Stimulated activated CD4-positive, alpha-beta T cell treated with anti-CD3 and anti-CD28 coated beads, Interleukin-12 subunit alpha, Interleukin-12 subunit beta, amount 100 ng/mL, for 24 hours (primary cell): ENCODE results near the gene PGAP6.
"Not testable (repeated sequence)": the region's sequence is repeated elsewhere in the genome, so short reads cannot be mapped to it uniquely, and the experiment has no call there.

Experiments used
- DNase-seq, 2 experiments: peaks; one replicate each; pipeline ENCODE4 v3.0.0-alpha.2; 2020; ENCODE audit warnings: low read depth in 2 of 2

PGAP6 gene

DNA sequence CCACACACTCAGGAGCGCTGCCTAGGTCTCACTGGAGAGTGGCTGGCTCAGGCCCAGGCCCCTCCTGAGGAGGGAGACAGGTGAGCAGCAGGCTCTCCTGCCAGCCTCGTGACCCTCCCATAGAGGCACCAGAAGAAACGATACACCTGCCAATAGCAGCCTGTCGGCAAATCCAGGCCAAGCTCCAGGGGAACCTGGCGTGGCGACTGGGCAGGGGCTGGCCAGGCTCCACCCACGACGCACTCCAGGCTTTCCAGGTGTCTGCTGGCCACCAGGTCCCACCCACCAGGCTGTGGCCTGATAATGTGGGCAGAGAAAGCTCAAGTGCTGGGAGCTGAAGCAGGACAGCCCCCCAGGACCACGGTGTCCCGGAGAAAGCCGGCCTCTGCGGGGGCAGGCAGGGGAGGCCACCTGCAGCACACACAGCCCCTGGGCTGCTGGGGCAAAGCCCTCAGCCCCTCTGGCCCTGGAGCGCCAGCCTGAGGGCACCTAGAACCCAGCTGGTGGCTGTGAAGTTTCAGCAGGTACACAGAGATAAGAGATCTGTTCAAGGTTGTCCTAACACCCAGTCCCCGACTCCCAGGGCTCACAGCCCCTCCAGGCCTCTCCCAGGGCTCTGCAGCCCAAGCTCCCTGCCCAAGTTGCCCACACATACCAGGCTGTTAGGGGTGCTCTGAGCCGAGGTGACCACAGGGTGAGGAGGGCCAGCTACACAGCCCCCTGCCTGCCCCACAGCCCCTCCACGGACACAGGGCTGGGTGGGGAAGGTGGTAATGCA is 2.4 kb downstream of the PGAP6 start:
- no peak for DNase-seq

DNA sequence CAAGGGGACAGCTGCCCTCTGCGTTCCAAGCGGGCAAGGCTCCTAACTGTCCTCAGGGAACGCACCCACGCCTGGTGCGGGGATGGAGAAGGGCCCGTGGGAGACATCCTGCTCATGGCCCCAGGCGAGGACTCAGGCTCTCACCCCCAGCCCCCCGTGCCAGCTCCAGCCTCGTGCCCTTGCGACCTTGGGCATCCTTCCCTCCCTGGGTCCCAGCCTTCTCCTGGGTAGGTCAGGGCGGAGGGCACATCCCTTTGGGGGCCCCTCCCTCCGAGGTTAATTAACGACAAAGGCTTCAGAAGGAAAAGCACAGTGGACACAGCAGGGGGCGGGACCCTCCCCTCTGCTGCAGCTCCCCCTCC is 3.0 kb downstream of the PGAP6 start:
- DNase-seq, result no peak

DNA sequence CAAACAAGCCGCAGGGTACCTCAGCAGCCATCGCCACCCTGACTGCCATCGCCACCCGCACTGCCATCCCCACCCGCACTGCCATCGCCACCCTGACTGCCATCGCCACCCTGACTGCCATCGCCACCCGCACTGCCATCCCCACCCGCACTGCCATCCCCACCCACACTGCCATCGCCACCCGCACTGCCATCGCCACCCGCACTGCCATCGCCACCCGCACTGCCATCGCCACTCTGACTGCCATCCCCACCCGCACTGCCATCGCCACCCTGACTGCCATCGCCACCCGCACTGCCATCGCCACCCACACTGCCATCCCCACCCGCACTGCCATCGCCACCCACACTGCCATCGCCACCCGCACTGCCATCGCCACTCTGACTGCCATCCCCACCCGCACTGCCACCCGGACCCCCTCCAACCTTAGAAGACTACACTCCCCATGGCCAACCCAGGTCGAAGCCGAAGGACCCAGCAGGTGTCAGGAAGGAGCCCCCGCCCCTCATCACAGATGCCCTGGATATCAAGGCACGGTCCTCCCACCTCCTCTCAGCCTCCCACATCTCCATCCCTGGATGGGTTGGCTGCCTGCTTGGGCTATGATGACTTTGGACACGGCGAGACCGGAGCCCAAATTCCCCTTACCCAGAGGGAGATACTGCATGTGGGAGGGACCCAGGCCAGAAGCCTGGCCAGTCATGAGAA is 3.5 kb downstream of the PGAP6 start:
- DNase-seq, result not testable (repeated sequence)

DNA sequence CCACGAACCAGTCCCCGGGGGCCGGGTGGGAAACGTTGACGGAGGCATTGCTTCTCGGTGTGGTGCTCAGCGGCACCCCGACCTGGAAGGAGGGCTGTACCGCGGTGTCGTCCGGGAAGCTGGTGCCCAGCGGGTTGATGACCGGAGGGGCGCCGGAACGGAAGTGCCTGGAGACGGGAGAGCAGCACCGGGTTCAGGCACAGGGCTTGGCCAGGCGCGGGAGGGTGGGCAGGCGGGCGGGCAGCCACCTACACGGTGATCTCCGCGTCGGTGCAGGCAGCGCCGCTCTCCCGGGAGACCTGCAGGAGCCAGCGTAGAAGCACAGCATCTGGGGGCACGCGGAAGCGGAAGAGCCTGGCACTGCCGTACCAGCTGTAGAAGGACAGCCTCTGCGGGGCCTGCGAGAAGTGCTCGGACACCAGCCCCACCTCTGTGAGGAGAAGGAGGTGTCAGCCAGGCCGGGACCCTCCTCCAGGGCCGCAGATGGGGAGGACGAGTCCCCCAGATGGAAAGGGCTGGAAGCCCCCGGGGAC is 4.3 kb downstream of the PGAP6 start:
- DNase-seq, result no peak

DNA sequence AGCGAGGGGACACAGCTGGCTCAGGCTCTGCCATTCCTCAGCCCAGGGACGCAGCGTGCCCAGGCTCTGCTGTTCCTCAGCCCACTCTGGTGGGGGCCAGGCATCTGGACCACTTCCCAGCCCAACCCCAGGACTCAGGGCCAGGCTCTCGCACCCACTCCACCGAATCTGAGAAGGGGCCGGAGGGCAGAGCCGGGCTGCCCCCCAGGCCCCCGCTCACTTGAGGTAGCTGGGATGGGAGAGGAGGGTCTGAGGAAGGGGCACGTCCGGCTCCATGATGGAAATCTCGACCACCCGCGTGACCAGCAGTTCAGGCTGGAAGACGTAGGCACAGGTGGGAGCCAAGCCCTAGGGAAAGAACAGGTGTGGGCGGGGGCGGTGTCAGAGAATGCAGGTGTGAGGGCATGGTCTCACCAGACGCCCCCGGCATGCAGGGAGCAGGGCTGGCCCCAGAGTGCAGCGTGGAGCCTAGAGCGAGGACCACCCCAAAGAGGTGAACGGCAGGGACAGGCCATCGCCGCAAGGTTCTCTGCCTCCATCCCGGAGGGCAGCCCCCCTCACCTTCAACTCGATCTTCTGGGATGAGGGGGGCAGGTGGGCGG is 4.9 kb downstream of the PGAP6 start:
- DNase-seq, result no peak

DNA sequence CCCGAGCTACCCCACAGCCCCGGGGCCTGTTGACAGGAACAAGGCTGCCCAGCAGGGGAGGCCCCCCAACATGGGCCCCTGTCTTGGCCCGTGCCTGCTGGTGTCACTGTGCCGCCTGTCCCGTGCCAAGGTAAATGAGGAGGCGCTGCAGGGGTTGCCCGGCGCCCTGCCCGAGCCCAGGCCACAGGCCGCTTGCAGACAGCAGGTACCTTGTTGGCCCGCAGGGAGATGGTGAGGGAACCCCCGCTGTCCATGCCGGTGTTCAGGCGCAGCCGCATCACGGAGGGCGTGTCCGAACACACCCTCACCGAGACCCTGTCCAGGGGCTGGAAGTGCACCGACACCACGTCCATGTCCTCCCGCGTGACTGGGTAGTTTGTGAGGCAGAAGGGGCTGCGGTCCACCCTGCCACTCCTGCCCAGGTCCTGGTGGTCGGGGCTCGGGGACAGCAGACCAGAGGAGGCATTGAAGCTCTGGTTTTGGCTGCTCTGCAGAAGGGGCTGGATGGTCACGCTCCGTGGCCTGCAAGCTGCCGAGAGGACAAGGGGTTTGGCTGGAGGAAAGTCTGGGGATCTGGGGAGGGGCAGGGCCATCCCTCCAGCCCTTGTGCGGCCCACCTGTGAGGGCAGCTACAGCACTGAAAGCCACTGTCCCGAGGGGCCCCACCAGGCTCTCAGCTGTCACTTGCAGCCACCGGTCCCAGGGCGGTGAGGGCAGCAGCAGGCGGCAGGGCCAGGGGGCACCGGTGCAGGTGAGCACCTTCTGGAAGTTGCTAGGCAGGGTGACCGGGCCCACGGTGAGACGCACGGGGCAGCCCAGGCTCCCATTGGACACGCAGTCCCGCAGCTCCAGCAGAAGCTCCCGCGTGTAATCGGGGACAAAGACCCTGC is 5.6 kb downstream of the PGAP6 start:
- no peak for DNase-seq

DNA sequence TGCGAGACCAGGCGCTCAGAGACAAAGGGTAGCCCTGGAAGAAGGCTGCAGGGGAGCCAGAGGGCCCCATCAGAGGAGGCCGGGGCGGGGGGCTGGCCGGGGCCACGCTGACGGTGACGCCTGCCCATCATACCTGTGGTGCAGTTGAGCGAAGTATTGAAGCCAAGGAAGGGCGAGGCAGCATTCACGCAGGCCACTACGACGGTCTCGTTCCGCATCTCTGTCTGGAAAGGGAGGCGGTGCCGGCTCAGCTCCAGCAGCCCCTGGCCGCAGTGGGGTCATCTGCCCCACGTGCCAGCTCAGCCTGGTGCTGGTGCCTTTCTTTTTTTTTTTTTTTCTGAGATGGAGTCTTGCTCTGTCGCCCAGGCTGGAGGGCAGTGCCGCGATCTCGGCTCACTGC is 6.6 kb downstream of the PGAP6 start:
- no peak for DNase-seq

DNA sequence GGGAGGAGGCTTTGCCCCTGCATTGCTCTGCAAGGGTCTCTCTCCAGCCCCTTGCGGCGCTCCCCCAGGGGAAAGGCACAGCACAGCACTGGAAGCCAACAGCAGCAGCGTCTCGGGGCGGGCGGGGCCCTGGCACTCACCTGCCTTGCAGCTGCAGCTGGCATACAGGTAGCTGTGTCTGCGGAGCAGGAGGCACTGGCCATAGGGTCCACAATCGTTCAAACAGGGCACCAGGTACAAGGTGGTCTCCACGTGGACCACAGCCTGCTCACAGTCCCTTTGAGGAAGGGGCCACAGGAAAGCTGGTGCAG is 7.2 kb downstream of the PGAP6 start:
- DNase-seq, result no peak

DNA sequence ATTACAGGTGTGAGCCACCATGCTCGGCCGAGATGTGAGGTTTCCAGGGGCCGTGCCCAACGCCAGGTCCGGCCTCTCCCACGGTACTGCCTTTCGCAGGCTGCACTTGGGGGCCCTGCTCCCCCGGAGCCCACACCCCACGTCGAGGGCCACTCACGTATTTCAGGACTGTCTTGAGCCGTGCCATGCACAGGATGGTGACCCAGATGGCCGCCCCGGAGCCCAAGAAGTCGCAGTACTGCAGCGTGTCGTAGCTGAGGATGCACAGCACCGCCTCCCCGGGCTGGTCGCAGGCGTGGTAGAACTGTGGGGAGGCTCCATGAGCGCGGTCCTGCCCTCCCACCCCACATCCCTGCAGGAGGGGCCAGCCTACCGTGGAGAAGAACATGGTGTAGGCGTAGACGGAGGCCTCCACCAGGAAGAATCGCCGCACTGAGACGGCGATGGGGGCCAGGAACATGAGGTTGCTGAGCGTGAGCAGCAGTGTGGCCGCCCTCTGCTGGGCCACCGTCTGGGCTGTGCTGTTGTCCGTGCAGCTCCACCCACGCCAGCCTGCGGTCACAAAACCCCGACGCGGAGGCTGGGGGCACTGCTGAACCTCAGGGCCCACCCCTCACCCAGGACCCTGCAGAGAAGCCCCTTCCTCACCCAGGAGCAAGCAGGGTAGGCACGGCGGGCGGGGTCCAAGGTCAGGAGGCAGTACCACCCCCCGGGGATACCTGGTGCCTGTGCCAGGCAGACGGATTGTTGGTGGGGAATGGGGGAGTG is 7.7 kb downstream of the PGAP6 start:
- DNase-seq, result no peak

DNA sequence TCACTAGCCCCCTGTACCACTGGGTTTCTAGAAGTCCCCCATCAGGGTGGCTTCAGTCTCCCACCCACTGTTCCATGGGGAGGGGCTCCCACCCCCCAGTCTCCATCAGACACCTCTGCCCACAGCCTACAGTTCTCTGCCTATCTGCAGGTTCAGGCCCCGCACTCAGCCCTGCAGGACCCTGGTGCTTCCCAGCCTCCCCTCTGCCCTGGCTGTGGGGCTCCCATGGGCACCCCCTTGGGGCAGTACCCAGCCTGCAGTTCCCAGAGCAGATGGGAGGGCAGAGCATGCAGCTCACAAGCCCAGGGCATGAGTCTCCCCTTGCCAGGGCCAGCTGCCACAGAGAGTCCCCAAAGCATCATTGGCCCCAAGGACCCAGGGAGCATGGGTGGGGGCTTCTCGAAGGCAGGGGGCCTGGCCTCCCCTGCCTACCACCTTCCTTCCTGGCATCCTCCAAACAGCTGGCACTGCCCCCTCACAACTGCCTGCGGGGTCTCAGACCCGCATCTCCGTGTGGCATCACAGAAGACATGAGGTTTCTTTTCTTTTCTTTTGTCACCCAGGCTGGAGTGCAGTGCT is 8.7 kb downstream of the PGAP6 start:
- no peak for DNase-seq

DNA sequence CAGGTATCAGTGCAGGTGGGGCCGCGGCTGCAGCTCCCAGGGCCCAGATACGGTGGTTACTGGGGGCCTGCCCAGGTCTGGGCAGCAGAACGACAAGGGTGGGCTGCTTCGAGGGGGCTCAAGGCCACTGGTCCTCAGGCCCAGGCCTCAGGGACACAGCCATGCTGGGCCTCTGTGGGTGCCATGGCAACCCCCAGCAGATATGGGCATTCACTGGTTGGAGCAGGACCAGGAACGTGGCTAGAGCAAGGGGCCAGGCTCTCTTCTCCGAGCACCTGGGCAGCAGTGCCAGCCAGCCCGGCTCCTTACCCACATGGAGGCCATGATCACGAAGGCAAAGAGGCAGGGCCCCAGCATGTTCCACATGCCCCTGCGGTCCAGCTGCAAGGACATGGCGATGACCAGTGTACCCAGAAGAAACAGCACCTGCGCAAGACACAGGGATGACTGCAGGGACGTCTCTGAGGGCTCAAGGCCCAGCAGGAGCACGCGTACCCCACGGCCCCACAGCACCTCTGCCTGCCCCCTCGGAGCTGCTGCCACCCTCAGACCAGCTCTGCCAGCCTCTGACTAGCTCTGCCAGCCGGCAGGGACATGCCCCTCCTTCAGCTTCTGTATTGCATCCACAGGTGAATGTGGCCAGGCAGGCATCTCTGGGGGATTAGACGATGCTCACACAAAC is 9.3 kb downstream of the PGAP6 start:
- DNase-seq, result no peak

DNA sequence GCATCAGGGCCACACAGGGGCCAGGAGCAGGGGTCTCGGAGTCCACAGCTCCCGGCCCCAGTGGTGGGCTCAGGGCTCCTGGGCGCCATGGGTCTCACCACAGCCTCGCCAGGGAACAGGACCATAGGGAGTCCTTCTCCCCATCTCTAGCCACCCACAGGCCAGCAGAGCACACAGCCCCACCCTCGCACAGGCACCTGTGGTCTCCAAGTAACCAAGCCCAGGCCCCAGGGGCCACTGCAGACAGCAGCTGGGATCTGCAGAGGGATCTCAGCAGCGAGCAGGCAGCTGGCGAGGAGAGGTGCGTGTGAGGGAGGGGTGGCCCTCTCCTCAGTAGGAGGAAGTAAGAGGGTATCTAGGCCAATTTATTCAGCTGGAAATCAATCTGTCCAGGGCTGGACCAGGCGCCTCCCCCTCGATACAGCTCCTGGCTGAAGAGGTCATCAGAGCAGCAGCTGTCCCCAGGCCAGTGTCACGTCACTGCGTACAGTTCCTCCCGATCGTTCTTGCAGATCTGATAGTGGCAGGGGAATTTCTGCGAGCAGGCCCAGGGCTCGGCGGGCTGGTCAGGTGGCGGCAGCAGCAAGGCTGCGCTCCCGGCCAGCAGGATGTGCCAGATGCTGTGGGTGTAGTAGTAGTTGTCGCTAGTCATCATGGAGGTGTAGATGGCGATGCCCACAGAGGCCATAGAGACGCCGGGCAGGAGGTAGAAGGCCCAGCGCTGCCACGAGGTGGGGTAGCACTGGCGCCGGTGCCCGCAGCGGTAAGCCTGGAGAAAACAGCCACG is 10.1 kb downstream of the PGAP6 start:
- no peak for DNase-seq

DNA sequence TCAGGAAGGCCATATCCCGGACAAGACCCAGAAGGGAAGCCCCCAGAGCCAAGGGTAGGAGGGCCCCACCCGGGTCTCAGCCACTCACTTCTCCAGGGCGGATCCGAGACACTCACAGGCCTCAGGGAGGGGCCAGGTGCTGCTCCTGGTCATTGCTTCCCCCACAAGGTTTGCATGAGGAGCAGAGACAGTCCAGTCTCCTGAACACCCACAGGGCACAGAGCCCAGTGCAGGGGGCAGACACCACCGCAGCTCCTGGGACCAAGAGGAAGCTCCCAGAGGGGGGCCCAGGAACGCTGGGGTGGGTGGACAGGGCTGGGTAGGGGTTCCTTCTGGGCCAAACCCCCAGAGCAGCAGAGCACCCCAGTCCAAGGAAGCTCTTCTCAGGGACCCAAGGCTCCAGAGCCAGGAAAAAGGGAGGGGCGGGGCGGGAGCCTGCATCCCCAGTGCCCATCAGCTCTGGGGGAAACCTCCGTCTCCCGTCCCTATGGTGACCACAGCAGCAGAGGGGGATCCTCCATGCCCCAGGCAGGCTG is 10.7 kb downstream of the PGAP6 start:
- no peak for DNase-seq

DNA sequence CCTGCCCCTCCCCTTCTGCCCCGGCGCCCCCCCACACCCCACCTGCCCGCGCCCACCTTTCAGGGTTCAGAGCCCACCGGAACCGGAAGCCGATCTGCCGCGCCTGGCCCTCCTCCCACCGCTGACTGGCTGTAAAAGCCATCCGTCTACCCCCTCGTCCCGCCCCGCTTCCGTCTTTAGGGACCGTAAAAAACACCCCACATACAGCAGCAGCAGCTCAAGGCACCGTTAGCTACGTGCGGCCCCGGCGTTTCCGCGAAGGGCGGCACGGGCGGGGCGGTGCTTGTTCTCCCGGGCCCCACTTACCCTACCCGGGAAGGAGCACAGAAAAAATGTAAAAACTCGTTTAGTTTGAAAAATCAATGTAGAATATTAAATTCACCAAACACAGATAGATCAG is 11.3 kb downstream of the PGAP6 start, which contains the start of gene MRPL28:
Gene MRPL28, minus strand, starts transcription at position 96 of the 400 bp plus-strand sequence. CDS start 320 bp downstream, outside the sequence.
- DNase-seq, result peak; percentile 81 to 92

DNA sequence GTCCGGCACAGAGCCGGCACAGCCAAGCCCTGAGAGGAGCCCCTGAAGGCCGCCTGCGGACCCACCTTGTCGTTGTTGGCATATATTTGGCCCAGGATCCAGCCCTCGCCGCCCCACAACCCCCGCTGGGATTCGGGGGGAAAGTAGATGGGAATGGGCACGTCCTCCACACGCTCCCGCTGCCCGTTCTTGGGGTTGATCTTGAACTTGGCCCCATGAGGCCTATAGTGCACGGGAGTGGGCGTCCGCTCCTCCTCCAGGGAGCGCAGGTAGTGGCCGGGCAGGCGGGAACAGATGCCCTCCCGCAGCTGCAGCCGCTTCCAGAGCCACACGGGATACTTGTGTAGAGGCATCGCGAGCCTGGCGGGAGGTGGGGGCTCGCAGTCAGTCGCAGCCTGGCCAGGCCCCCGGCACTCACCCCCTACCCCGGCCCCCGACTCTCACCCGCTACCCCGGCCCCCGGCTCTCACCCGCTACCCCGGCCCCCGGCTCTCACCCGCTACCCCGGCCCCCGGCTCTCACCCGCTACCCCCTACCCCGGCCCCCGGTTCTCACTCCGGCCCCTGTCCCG is 11.8 kb downstream of the PGAP6 start:
- DNase-seq, result no peak

DNA sequence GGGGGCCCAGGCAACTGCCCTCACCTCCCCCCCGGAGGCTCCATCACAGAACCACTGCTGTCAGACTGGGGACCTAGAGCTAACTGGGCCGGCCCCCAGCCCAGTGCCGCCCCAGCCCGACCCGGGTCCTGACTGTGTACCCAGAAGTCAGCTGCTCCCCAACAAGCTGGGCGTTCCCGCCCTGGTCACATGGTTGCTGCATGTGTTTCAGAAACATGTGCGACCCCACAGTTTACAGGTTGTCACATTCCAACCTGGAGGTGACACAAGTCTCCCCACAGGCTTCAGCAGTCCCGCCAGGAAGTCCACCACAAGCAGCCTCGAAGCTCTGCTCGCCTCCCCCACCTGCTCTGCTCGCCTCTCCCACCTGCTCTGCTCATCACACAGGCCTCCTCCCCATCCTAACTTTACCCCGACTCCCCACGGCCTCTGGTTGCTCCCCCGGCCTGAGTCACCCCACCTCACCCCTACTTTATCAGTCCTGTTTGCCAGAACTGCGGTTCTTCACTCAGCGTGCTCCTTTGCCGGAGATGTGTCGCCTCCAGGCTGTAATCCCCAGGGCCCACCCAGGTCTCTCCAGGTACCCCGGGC is 12.4 kb downstream of the PGAP6 start:
- DNase-seq, result no peak

DNA sequence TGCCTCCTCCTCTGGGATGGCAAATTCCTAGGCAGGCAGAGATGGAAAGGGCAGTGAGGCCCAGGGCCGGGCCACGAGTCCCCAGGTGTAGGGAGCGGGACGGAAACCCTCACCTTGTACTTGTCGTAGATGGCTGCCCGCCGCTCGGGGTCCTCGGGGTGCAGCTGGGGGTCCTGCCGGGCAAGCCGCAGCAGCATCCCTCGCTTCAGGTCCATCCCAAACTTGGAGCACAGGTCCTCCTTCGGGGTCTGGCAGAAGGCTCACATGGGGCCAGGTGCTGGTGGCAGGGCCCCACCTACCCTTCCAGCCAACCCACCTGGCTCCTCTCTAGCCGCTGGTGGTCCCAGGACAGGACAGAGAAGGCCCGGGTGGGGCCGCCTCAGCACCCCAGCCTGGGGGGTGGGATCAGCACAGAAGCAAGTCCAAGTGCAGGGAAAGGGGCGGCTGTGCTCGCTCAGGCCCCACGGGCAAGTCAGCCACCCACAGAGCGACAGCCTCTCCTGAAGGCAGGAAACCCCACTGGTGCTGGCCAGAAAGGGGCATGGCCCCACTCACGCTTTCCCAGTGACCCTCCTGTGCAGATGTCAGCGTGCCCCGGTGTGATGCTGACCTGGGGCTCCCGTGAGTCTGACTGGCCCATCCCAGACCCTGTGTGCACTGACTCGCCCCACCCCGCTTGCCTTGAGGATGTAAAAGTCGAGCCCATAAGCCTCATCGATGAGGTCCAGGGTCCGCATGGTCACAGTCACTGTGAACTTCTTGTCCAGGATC is 13.2 kb downstream of the PGAP6 start:
- DNase-seq, result no peak
